Pancreas (tissue), 10 donors: ENCODE results near the gene ADSS2. TPM values are rescaled to one million over a fixed set of nuclear protein-coding genes. Genes with fewer than 3 reads are reported as not detected.
"Not testable (repeated sequence)": the region's sequence is repeated elsewhere in the genome, so short reads cannot be mapped to it uniquely, and the experiment has no call there.

Source experiments
- ATAC-seq, 4 donors: fragments of 200-7000 bp; cut with Tn5 transposase; one replicate each; pipeline versions ENCODE4 v1.8.0 to v1.9.1; 2020; ENCODE audit warnings: mild to moderate bottlenecking in 4 of 4, moderate library complexity in 4 of 4
- DNase-seq, 6 donors: peaks; one replicate each; pipeline ENCODE4 v3.0.0-alpha.2; 2020
- FAIRE-seq: peaks from 2 replicates; lab custom pipeline; 2012; peaks lifted over from hg19 to GRCh38; lab: Jason Lieb, UNC
- H3K27ac ChIP-seq, 4 donors: fragments of 200-600 bp; sonication (generic); 1 replicate in 3 of 4; 2 replicates in 1 of 4; pipeline versions ENCODE4 v1.5.0 to v1.8.0; 2020
- H3K27me3 ChIP-seq, 4 donors: fragments of 200-600 bp; one replicate each; pipeline ENCODE4 v1.8.0; 2021
- H3K36me3 ChIP-seq, 3 donors: fragments of 200-600 bp; sonication (generic) in 1 of 3; one replicate each; pipeline versions ENCODE4 v1.5.0 to v1.8.0; 2020 to 2021
- H3K4me1 ChIP-seq, 3 donors: fragments of 200-600 bp; one replicate each; pipeline ENCODE4 v1.8.0; 2021
- H3K4me3 ChIP-seq, 4 donors: fragments of 200-600 bp; sonication (generic) in 2 of 4; one replicate each; pipeline versions ENCODE4 v1.5.0 to v1.8.0; 2020 to 2021
- H3K9me3 ChIP-seq, 4 donors: fragments of 200-600 bp; one replicate each; pipeline ENCODE4 v1.8.0; 2021
- WGBS, 2 donors: extraction: QIAGEN DNeasy Blood & Tissue Kit; methylation state at CpG; one replicate each; pipeline ENCODE4 v1.1.7; 2013; 5-methylcytosine and 5-hydroxymethylcytosine counted together
- intact Hi-C, 3 donors: fragments of 100-400 bp; cut with DNase I; formaldehyde crosslinking; loops; one replicate each; pipeline versions ENCODE4 v1.11.1 to v1.14.2; 2022
- polyA plus RNA-seq, 2 donors: library from polyadenylated mRNA; stranded (reverse); fragments of 200-250 nt; gene quantifications; one replicate each; pipeline ENCODE4 v1.2.3, GENCODE V29; 2013
- total RNA-seq, 6 donors: library from RNA; stranded (reverse); fragmentation: NEBNext Ultra II Directional in 4 of 6; extraction: Animal tissue kit (Norgen Biotek cat#: 25700) in 4 of 6; gene quantifications; one replicate each; pipeline versions ENCODE4 v1.2.1 to v1.2.4, GENCODE V29; 2021 to 2023
- TF ChIP-seq, protein P1 (sequence below), 4 donors: fragments of 200-600 bp; sonication (generic) in 3 of 4; IDR thresholded peaks; one replicate each; pipeline versions ENCODE4 v1.5.0 to v1.8.0; 2021; ENCODE audit warnings: antibody characterized with exemption in 4 of 4
- donor health status: healthy with polysubstance abuse.
- donor health status: DM: no; HTN: no; CAD: no; lungs with moderate emphysema.
- donor health status: DM: no; HTN: no; CAD: no.
- donor health status: control.
- donor health status: control.
- donor health status: Bipolar disorder and iron deficiency.
- donor health status: DM: yes; HTN: yes; CAD: no.
- donor health status: DM: no; HTN: no; CAD: no.
- donor health status: DM: no; HTN: no; CAD: no.
- donor health status: DM: yes; HTN: yes; CAD: no.

ADSS2 gene
- total RNA-seq (10 to 100 TPM; 10.7 to 21.9 (median 14.5) TPM), polyA plus RNA-seq (10 to 100 TPM in 1 of 2 donors, 1 to 10 TPM in 1; 8.6 to 15.0 TPM)

- Histone ChIP-seq H3K9me3 (no peaks in the 10 kb centered on the region), H3K4me3 (peak within 1 kb of the TSS; percentile 58 to 85 (median 69)), H3K27ac (peak within 1 kb of the TSS; percentile 64 to 94 (median 91)), H3K27me3 (no peaks in the 10 kb centered on the region), H3K4me1 (peaks cover 0 to 22% (median 11%) of the 10 kb centered on the region in 3 donors), H3K36me3 (no peaks in the 10 kb centered on the region)
- FAIRE-seq = no peak
- 1% methylated on average over 41 to 45 of the region's 45 CpGs for WGBS, 2 donors
- peak in 1 of 4 donors; percentile 28 for ATAC-seq
- intact Hi-C loops = no loop called here
- DNase-seq = no peak
- TF ChIP-seq, protein P1, sequence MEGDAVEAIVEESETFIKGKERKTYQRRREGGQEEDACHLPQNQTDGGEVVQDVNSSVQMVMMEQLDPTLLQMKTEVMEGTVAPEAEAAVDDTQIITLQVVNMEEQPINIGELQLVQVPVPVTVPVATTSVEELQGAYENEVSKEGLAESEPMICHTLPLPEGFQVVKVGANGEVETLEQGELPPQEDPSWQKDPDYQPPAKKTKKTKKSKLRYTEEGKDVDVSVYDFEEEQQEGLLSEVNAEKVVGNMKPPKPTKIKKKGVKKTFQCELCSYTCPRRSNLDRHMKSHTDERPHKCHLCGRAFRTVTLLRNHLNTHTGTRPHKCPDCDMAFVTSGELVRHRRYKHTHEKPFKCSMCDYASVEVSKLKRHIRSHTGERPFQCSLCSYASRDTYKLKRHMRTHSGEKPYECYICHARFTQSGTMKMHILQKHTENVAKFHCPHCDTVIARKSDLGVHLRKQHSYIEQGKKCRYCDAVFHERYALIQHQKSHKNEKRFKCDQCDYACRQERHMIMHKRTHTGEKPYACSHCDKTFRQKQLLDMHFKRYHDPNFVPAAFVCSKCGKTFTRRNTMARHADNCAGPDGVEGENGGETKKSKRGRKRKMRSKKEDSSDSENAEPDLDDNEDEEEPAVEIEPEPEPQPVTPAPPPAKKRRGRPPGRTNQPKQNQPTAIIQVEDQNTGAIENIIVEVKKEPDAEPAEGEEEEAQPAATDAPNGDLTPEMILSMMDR (IDR thresholded peaks at IDR 0.05) = no peak
These were observed at the start of gene ADSS2 for GRCh38 chr1:244451539-244451950. Gene ADSS2, minus strand, starts transcription at chr1:244451909. Its CDS starts 92 bp downstream, at chr1:244451817.

GRCh38 chr1:244500515-244500914, 48.8 kb upstream of the ADSS2 start:
- FAIRE-seq, H3K27ac ChIP-seq, H3K4me1 ChIP-seq, H3K36me3 ChIP-seq, ATAC-seq, H3K27me3 ChIP-seq, H3K9me3 ChIP-seq, intact Hi-C loops, H3K4me3 ChIP-seq, DNase-seq: not testable (repeated sequence)
- WGBS, 2 donors = 74 to 80% methylated on average over 4 of the region's 4 CpGs

- intact Hi-C loops, FAIRE-seq: not testable (repeated sequence)
These were observed 47.8 kb upstream of the ADSS2 start for GRCh38 chr1:244499484-244499883.

GRCh38 chr1:244497805-244498204, 46.1 kb upstream of the ADSS2 start:
- Histone ChIP-seq H3K27me3 (no peaks in the 10 kb centered on the region), H3K4me3 (no peak overlapping the region), H3K27ac (no peak overlapping the region), H3K4me1 (no peaks in the 10 kb centered on the region), H3K36me3 (no peaks in the 10 kb centered on the region), H3K9me3 (no peaks in the 10 kb centered on the region)
- intact Hi-C loops = no loop called here
- ATAC-seq = no peak
- TF ChIP-seq, protein P1 (IDR thresholded peaks at IDR 0.05) = no peak
- no peak for DNase-seq
- FAIRE-seq = no peak
- WGBS, 2 donors = 19 to 25% methylated on average over 1 of the region's 1 CpG

More at GRCh38 chr1:244499484-244499883, 47.8 kb upstream of the ADSS2 start:
- H3K4me1 ChIP-seq, DNase-seq, H3K27ac ChIP-seq, H3K36me3 ChIP-seq, ATAC-seq, H3K27me3 ChIP-seq, H3K4me3 ChIP-seq, H3K9me3 ChIP-seq: not testable (repeated sequence)
- WGBS, 2 donors = 67 to 68% methylated on average over 2 of the region's 2 CpGs

DNA sequence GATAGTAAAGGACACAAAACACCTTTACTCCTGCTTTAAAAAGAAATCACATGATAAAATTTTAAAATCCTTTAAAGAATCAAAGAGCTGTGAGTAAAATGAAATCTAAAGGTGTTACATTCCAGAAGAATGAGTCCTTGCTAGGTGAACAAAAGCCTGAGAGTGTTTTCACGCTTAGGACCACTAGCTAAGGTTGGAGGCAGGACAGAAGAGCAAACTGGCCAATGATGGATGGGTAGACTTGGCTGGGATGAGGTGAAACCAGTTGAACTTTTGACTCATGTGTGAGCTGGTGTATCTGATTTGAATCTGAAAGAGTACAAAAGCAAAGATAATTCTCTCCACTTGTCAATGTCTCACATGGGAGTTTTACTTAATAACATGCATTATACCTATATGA, 44.5 kb upstream of the ADSS2 start:
- no peaks in the 10 kb centered on the region for H3K4me1 ChIP-seq
- WGBS, 2 donors = 58 to 59% methylated on average over 1 of the region's 1 CpG
- DNase-seq (no peak), FAIRE-seq (no peak), ATAC-seq (no peak)
- H3K27ac ChIP-seq = no peak overlapping the region
- H3K27me3 ChIP-seq = no peaks in the 10 kb centered on the region
- TF ChIP-seq, protein P1 (IDR thresholded peaks at IDR 0.05) = no peak
- H3K9me3 ChIP-seq = no peaks in the 10 kb centered on the region
- H3K36me3 ChIP-seq = no peaks in the 10 kb centered on the region
- H3K4me3 ChIP-seq = no peak overlapping the region
- intact Hi-C loops = no loop called here

DNA sequence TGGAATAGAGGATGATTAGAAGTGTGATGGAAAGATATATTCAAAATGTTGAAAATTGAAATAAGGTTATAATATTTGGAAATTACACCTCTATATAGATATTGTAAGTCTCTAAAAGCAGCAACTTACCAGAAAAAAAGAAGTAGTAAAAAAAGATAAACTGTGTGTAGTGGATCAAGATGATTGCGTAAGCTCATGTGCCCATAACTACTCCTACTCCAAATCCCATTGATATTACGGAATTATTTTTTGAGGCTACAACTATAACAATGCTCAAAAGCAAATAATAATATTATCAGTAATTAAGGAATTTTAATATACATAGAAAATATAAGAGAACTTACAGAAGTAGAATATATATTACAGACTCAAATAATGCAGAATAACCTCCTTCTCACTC, 42.9 kb upstream of the ADSS2 start:
- no peaks in the 10 kb centered on the region for H3K9me3 ChIP-seq
- no peak for ATAC-seq
- H3K27ac ChIP-seq = no peak overlapping the region
- no peaks in the 10 kb centered on the region for H3K36me3 ChIP-seq
- no peak overlapping the region for H3K4me3 ChIP-seq
- no peak for DNase-seq
- intact Hi-C loops = no loop called here
- no peaks in the 10 kb centered on the region for H3K27me3 ChIP-seq
- H3K4me1 ChIP-seq = no peaks in the 10 kb centered on the region
- 90 to 95% methylated on average over 2 of the region's 2 CpGs for WGBS, 2 donors
- TF ChIP-seq, protein P1 (IDR thresholded peaks at IDR 0.05) = no peak
- FAIRE-seq = no peak

- DNase-seq, H3K4me3 ChIP-seq, FAIRE-seq, H3K27me3 ChIP-seq, ATAC-seq, H3K36me3 ChIP-seq, H3K9me3 ChIP-seq, H3K4me1 ChIP-seq, intact Hi-C loops, H3K27ac ChIP-seq: not testable (repeated sequence)
- WGBS, 2 donors = 69 to 76% methylated on average over 3 of the region's 3 CpGs
These were observed 33.3 kb upstream of the ADSS2 start for GRCh38 chr1:244484971-244485370.
